Heart left ventricle (tissue), 13 donors: Measurements from ENCODE around the gene MAPT.

Experiments
- CTCF ChIP-seq, 12 donors: fragments of 200-600 bp; sonication (generic) in 4 of 12; IDR thresholded peaks; one replicate each; pipeline versions ENCODE4 v1.5.0 to v1.8.0; 2018 to 2022; ENCODE audit warnings: antibody characterized with exemption in 12 of 12, mild to moderate bottlenecking in 5 of 12
- POLR2A ChIP-seq, 2 donors: fragments of 450-650 bp; IDR thresholded peaks; one replicate each; pipeline ENCODE4 v1.6.1; 2017; ENCODE audit warnings: antibody characterized with exemption in 2 of 2, mild to moderate bottlenecking in 2 of 2, moderate library complexity in 2 of 2
- donor health status: ischemic (EF 13 %, LVEDD 7.1; RV severe dilation, severe dysfunction).
- donor health status: DM: no; HTN: yes; CAD: no.
- donor health status: DM: no; HTN: no; CAD: no.
- donor health status: ischemic (EF 25% LVEDD 6.9; RV normal size, moderate dysfunction).
- donor health status: ischemic (EF 25% LVEDD 5.7; RV mildly dilated, moderate dysfunction).
- donor health status: ischemic (EF 35%, LVEDD 5.7; RV mildly dilated, moderate dysfunction).
- donor health status: nonischemic (EF 11% LVEDD 7.7; RV severe dilation, severe dysfunction).
- donor health status: DM: yes; HTN: yes; CAD: no.
- donor health status: PGD.
- donor health status: ischemic (EF 29% LVEDD 5.4; RV normal size, mild dysfunction).
- donor health status: nonischemic (EF 23%, LVEDD 6.1; RV moderate dilation, normal function).

- no peak for TF ChIP-seq CTCF (IDR thresholded peaks at IDR 0.05)
- no peak for TF ChIP-seq POLR2A (IDR thresholded peaks at IDR 0.05)
Observed at GRCh38 chr17:45845376-45846185, 48.8 kb upstream of the MAPT start.
